OCI-LY1 (cell line): ENCODE data around the gene SLC25A21.

ENCODE experiments used
- H2AFZ ChIP-seq: fragments of 200-600 bp; sonication (generic), shearing (Covaris generic); 2 replicates; pipeline ENCODE4 v1.6.0; 2014; ENCODE audit warnings: antibody characterized with exemption, mild to moderate bottlenecking, low read length
- H3F3A ChIP-seq: fragments of 200-600 bp; sonication (generic), shearing (Covaris generic); 2 replicates; pipeline ENCODE4 v1.6.0; 2014; ENCODE audit warnings: mild to moderate bottlenecking, antibody characterized with exemption, low read length, moderate library complexity; ENCODE audit not compliant: insufficient read depth
- H3K27ac ChIP-seq: fragments of 200-600 bp; sonication (generic); 2 replicates; pipeline ENCODE4 v1.5.1; 2014; ENCODE audit warnings: low read length, mixed run types, mild to moderate bottlenecking, low read depth; ENCODE audit not compliant: poor library complexity, severe bottlenecking
- H3K27me3 ChIP-seq: fragments of 200-600 bp; sonication (generic); 2 replicates; pipeline ENCODE4 v1.6.0; 2014; ENCODE audit warnings: antibody characterized with exemption, mild to moderate bottlenecking, low read length, moderate library complexity; ENCODE audit not compliant: insufficient read depth
- H3K36me3 ChIP-seq: fragments of 200-600 bp; sonication (generic); 2 replicates; pipeline ENCODE4 v1.6.1; 2014; ENCODE audit warnings: mild to moderate bottlenecking, antibody characterized with exemption, low read length, moderate library complexity, mixed read lengths; ENCODE audit not compliant: insufficient read depth
- H3K4me1 ChIP-seq: fragments of 200-600 bp; sonication (generic); 2 replicates; pipeline ENCODE4 v1.5.1; 2014; ENCODE audit warnings: mild to moderate bottlenecking, low read length, moderate library complexity; ENCODE audit not compliant: insufficient read depth, severe bottlenecking
- H3K4me2 ChIP-seq: fragments of 200-600 bp; sonication (generic), shearing (Covaris generic); 2 replicates; pipeline ENCODE4 v1.6.1; 2014; ENCODE audit warnings: low read length
- H3K4me3 ChIP-seq: fragments of 200-600 bp; sonication (generic); 2 replicates; pipeline ENCODE4 v1.5.1; 2014; ENCODE audit warnings: low read length, low read depth, mild to moderate bottlenecking, mixed read lengths; ENCODE audit not compliant: poor library complexity, severe bottlenecking
- H3K79me2 ChIP-seq: fragments of 200-600 bp; shearing (Covaris generic); 2 replicates; pipeline ENCODE4 v1.6.1; 2016; ENCODE audit warnings: mixed run types, low read length, mixed read lengths; ENCODE audit not compliant: insufficient read depth
- H3K9ac ChIP-seq: fragments of 200-600 bp; sonication (generic), shearing (Covaris generic); 2 replicates; pipeline ENCODE4 v1.6.1; 2014; ENCODE audit warnings: mild to moderate bottlenecking, low read length, mixed read lengths
- H3K9me2 ChIP-seq: fragments of 200-600 bp; sonication (generic), shearing (Covaris generic); 2 replicates; pipeline ENCODE4 v1.6.1; 2014; ENCODE audit warnings: low read depth, mild to moderate bottlenecking, low read length, mixed read lengths
- H3K9me3 ChIP-seq: fragments of 200-600 bp; shearing (Covaris generic); 2 replicates; pipeline ENCODE4 v1.6.1; 2014; ENCODE audit warnings: low read length, mixed read lengths
- H4K20me1 ChIP-seq: fragments of 200-600 bp; sonication (generic), shearing (Covaris generic); 2 replicates; pipeline ENCODE4 v1.6.0; 2016; ENCODE audit warnings: mild to moderate bottlenecking, low read length; ENCODE audit not compliant: insufficient read depth
- EZH2 ChIP-seq: fragments of 200-600 bp; sonication (generic), shearing (Covaris generic); IDR thresholded peaks from 2 replicates; pipeline ENCODE4 v1.8.0; 2017; ENCODE audit warnings: borderline replicate concordance, mixed run types, mild to moderate bottlenecking, antibody characterized with exemption, low read length, moderate library complexity, mixed read lengths
- TF ChIP-seq, protein P1 (sequence below): fragments of 200-600 bp; sonication (generic), shearing (Covaris generic); IDR thresholded peaks from 2 replicates; pipeline ENCODE4 v1.5.1; 2017; ENCODE audit warnings: mild to moderate bottlenecking, antibody characterized with exemption, low read length, moderate library complexity, mixed read lengths

The SLC25A21 gene

DNA sequence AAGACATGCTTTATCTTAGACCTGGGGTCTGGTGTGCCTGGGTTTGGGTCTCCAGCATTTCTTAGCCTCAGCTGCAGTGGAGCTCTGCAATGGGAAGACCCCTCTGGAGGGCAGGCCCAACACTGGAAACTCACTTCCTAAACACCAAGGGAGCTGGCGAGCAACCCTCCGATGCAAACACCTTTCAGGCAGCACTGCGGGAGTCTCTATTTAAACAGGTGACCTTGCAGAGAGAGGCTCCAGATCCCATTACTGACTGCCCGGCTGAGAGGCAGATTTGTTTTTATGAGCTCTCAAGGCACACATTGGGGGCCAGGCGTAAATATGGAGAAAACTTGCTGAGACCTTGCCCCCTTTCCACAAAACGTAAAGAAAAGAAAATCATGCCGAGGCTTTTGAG, 315.3 kb downstream of the SLC25A21 start:
- no peaks in the 10 kb centered on the region for H3K9me3 ChIP-seq
- H3K4me2 ChIP-seq = no peak overlapping the region
- no peak overlapping the region for H2AFZ ChIP-seq
- no peaks in the 10 kb centered on the region for H3K36me3 ChIP-seq
- no peaks in the 10 kb centered on the region for H3F3A ChIP-seq
- H3K9ac ChIP-seq = no peak overlapping the region
- H3K4me3 ChIP-seq = no peak overlapping the region
- no peak overlapping the region for H3K27ac ChIP-seq
- no peaks in the 10 kb centered on the region; the same call in 1 of the 2 replicates for H3K27me3 ChIP-seq
- H3K4me1 ChIP-seq = no peaks in the 10 kb centered on the region
- no peaks in the 10 kb centered on the region for H3K79me2 ChIP-seq
- no peaks in the 10 kb centered on the region for H4K20me1 ChIP-seq
- no peaks in the 10 kb centered on the region for H3K9me2 ChIP-seq
- TF ChIP-seq, protein P1, sequence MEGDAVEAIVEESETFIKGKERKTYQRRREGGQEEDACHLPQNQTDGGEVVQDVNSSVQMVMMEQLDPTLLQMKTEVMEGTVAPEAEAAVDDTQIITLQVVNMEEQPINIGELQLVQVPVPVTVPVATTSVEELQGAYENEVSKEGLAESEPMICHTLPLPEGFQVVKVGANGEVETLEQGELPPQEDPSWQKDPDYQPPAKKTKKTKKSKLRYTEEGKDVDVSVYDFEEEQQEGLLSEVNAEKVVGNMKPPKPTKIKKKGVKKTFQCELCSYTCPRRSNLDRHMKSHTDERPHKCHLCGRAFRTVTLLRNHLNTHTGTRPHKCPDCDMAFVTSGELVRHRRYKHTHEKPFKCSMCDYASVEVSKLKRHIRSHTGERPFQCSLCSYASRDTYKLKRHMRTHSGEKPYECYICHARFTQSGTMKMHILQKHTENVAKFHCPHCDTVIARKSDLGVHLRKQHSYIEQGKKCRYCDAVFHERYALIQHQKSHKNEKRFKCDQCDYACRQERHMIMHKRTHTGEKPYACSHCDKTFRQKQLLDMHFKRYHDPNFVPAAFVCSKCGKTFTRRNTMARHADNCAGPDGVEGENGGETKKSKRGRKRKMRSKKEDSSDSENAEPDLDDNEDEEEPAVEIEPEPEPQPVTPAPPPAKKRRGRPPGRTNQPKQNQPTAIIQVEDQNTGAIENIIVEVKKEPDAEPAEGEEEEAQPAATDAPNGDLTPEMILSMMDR = no peak
- TF ChIP-seq EZH2 = no peak

DNA sequence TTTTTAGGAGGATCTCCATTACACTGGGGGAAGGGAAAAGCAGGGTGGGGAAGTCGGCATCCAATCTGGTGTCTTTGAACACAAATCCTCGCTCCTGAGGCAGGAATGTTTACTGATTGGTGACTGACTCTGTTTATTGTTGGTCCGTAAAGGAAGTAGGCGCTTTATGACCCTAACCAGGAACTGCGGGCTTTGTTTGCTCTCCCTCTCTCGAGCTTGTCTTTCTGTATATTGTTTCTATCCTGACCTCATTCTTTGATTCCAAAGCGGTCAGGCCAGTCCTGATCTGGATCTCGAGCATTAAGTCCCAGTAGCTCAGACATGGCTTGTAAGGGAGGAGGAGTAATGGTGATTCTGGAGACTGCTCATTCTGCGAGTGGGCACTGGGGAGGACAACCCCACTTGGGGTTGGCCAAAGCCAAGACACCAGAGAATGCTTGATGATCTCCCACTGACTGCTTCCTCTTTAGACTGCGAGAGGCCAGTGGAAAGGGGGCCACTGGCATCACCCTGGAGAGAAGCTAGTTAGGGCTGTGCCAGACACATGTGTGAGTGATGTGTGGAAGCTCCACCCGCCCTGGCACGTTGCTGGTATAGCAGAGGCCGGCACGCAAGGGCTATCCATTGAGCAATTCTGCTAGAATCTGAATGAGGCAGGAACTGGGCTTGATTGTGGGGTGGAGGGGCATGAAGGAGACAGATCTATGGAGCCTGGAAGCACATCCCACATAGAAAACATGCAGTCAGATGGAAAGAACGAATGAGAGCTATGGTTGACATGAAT, 316.1 kb downstream of the SLC25A21 start:
- no peak overlapping the region for H3K4me3 ChIP-seq
- H2AFZ ChIP-seq = no peak overlapping the region
- no peak overlapping the region for H3K27ac ChIP-seq

DNA sequence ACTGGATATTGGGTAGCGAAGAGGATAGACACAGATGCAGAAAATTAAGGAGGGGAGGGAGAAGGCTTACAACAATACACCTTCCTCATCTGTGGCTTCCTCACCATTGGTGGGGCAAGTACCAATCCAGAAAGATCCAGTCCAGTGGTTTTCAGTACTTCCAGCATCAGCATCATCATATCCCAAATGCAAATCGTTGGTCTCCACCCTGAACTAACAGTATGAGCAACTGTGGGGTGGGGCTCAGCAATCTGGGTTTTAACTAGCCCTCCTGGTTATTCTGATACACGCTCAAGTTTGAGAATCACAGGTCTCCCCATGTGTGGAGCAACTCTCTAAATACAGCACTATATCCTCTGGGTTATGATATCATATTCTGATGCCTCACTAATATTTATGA, 317.0 kb downstream of the SLC25A21 start:
- no peak overlapping the region for H3K9ac ChIP-seq
- no peak overlapping the region for H3K27ac ChIP-seq
- H3F3A ChIP-seq = no peaks in the 10 kb centered on the region
- no peaks in the 10 kb centered on the region for H3K4me1 ChIP-seq
- no peak overlapping the region for H3K4me3 ChIP-seq
- no peaks in the 10 kb centered on the region for H3K9me3 ChIP-seq
- no peaks in the 10 kb centered on the region for H3K9me2 ChIP-seq
- no peaks in the 10 kb centered on the region for H4K20me1 ChIP-seq
- no peaks in the 10 kb centered on the region for H3K36me3 ChIP-seq
- no peak overlapping the region for H3K4me2 ChIP-seq
- H2AFZ ChIP-seq = no peak overlapping the region
- no peaks in the 10 kb centered on the region; the same call in 1 of the 2 replicates for H3K27me3 ChIP-seq
- H3K79me2 ChIP-seq = no peaks in the 10 kb centered on the region
- TF ChIP-seq EZH2 = no peak
- TF ChIP-seq, protein P1 = no peak

More for the DNA sequence above, 316.1 kb downstream of the SLC25A21 start:
- H3K79me2 ChIP-seq = no peaks in the 10 kb centered on the region
- H3K36me3 ChIP-seq = no peaks in the 10 kb centered on the region
- no peak overlapping the region for H3K4me2 ChIP-seq
- no peak overlapping the region for H3K9ac ChIP-seq
- H4K20me1 ChIP-seq = no peaks in the 10 kb centered on the region
- no peaks in the 10 kb centered on the region; the same call in 1 of the 2 replicates for H3K27me3 ChIP-seq
- H3K9me3 ChIP-seq = no peaks in the 10 kb centered on the region
- no peaks in the 10 kb centered on the region for H3K4me1 ChIP-seq
- no peaks in the 10 kb centered on the region for H3F3A ChIP-seq
- no peaks in the 10 kb centered on the region for H3K9me2 ChIP-seq
- no peak for TF ChIP-seq EZH2
- TF ChIP-seq, protein P1 = no peak
